ENCODE measurements around the gene ZFP36L1. TPM values are rescaled to one million over a fixed set of nuclear protein-coding genes. Genes with fewer than 3 reads are reported as not detected.
A peak's percentile ranks its signal among the peaks of the same experiment; 100 is the strongest.

Gene ZFP36L1
- total and polyA plus RNA-seq, 9 of the 15 experiments (the other 6 are each of a cell fraction or from before 2014, with no cell fraction given) = 1.3 to 26.6 (median 3.7) TPM

DNA sequence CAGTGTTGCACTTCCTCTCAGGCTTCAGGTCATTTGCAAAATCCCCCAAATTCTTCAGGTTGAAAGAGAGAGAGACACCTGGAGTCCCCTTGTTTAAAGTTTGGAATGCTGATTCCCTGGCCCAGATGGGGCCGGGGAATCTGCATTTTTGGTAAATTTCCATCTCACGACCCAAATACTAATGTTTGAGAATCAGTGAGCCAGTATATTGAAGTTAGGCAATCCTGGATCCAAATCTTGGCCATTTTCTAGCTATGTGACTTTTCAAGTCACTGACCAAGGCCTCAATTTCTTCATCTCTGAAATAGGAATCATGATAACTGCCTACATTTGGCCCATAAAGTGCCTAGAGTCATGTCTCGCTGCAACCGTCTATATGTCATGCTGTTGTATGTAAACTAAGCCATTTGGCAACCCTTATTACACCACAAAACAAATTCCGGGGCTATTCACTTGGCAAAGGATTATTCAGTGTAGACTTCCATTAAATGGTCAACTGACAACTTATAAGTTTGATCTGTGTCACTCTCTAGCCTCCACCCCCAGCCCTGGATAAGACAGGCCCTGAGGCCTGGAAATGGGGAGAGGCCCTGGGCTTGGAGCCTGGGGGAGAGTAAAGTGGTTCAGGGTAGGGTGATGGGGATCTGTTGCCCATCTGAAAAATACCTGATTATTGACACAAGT is 3.7 kb upstream of the ZFP36L1 start:
- Histone ChIP-seq H3K79me2 (ENCODE audit: control insufficient read depth, insufficient read depth, low read length) (peaks cover 37% of the 10 kb centered on the region), H3K4me3 (peak overlapping the region; percentile 65; the same call in 1 of the 2 replicates), H3K27me3 (ENCODE audit: control insufficient read depth in 2 of 2, insufficient read depth in 2 of 2, low read length in 2 of 2) (no peaks in the 10 kb centered on the region), H3K36me3 (ENCODE audit: control insufficient read depth, insufficient read depth, low read length) (no peaks in the 10 kb centered on the region), H3K9ac (ENCODE audit: insufficient read depth in 1 of 2, low read depth in 2 of 2, low read length in 2 of 2) (peak overlapping the region; percentile 94 to 99; a peak in 3 of 4 replicates), H4K20me1 (replicated peaks; ENCODE audit: control insufficient read depth, insufficient read depth, low read length) (0 out of 2 replicates have a peak, but pooled peaks cover 3% of the 10 kb centered on the region), H3K27ac (ENCODE audit: extremely low read depth, low read depth, low read length) (peak overlapping the region; percentile 100), H3K9me1 (ENCODE audit: control insufficient read depth, insufficient read depth, low read length) (no peaks in the 10 kb centered on the region), H3K4me1 (replicated peaks in 1 of 2; ENCODE audit: control insufficient read depth in 2 of 2, insufficient read depth in 2 of 2, low read length in 2 of 2) (peaks cover 21 to 32% of the 10 kb centered on the region in 2 experiments; a peak in 4 of 5 replicates), H3K4me2 (ENCODE audit: insufficient read depth, low read length) (peak overlapping the region; percentile 85), H2AFZ (ENCODE audit: low read depth, low read length) (peak overlapping the region; percentile 88), H3K9me3 (replicated peaks; ENCODE audit: control insufficient read depth, insufficient read depth, low read depth, low read length) (no peaks in the 10 kb centered on the region; the same call in none of the 2 replicates)
- ATAC-seq (peak; percentile 3), DNase-seq (ENCODE audit: extremely low read depth in 1 of 4, low spot score in 3 of 4) (peak in 2 of 4 experiments; percentile 21 to 38), FAIRE-seq (no peak)
- in situ Hi-C loops (cut with MboI) (no loop called here), intact Hi-C loops (cut with micrococcal nuclease) (loop anchor here (2.0 kb wide), 1 partner anchor 18 kb away; no protein-coding TSS in a partner anchor)
- POLR2A ChIA-PET = interaction anchor here (0.5 to 1.5 kb wide), 7 partner anchors 13 to 1014 kb away, joined by 3 to 7 read pairs (median 4); no protein-coding TSS in a partner anchor
- CTCF ChIA-PET (ENCODE audit: low intra/inter-chr PET ratio) = no interaction called here
- 16% methylated on average over 5 of the region's 5 CpGs for WGBS (ENCODE audit: insufficient coverage, low coverage, missing lambda C conversion rate)
- BruUV-seq (replicated peaks) = TSS peak; percentile 18
- TF ChIP-seq ARNT (IDR thresholded peaks at IDR 0.05) = peak in 1 of 2 experiments; percentile 46; a peak in 1 of 4 replicates
- no peak; the same call in 1 of the 2 replicates for TF ChIP-seq SMAD4 (CRISPR knock-in tag; conservative IDR thresholded peaks at IDR 0.05)
- TF ChIP-seq ZNF785 (CRISPR knock-in tag; IDR thresholded peaks at IDR 0.05) = no peak
- no peak for TF ChIP-seq FOXK2 (conservative IDR thresholded peaks at IDR 0.05 in 1 of 2, IDR thresholded peaks at IDR 0.05 in 1 of 2; ENCODE audit: low read depth in 2 of 2)
- 0 out of 2 replicates have a peak, but pooled peaks have one; percentile 44 for TF ChIP-seq BACH1 (tag; IDR thresholded peaks at IDR 0.05)
- TF ChIP-seq ELF2 (CRISPR knock-in tag; IDR thresholded peaks at IDR 0.05) = no peak
- no peak for TF ChIP-seq TCF3 (CRISPR knock-in tag; IDR thresholded peaks at IDR 0.05)
- no peak for TF ChIP-seq NUFIP1 (IDR thresholded peaks at IDR 0.05; ENCODE audit: partially characterized antibody)
- TF ChIP-seq FOXP1 (CRISPR knock-in tag; IDR thresholded peaks at IDR 0.05) = no peak
- TF ChIP-seq, protein P1, sequence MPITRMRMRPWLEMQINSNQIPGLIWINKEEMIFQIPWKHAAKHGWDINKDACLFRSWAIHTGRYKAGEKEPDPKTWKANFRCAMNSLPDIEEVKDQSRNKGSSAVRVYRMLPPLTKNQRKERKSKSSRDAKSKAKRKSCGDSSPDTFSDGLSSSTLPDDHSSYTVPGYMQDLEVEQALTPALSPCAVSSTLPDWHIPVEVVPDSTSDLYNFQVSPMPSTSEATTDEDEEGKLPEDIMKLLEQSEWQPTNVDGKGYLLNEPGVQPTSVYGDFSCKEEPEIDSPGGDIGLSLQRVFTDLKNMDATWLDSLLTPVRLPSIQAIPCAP (CRISPR knock-in tag; IDR thresholded peaks at IDR 0.05; ENCODE audit: borderline replicate concordance) = no peak
- TF ChIP-seq HDGF (IDR thresholded peaks at IDR 0.05) = no peak
- no peak for TF ChIP-seq U2AF2 (optimal IDR thresholded peaks at IDR 0.05; ENCODE audit: low read depth, low read length)
- TF ChIP-seq ZNF740 (CRISPR knock-in tag; IDR thresholded peaks at IDR 0.05) = no peak
- peak in 1 of 2 experiments; percentile 20; a peak in 1 of 4 replicates for TF ChIP-seq ZNF740 (tag; IDR thresholded peaks at IDR 0.05)
- TF ChIP-seq GTF2F1 (IDR thresholded peaks at IDR 0.05; ENCODE audit: low read depth, low read length) = no peak
- TF ChIP-seq ZMIZ1 (IDR thresholded peaks at IDR 0.05; ENCODE audit: low read depth in 2 of 2, low read length in 2 of 2) = no peak
- TF ChIP-seq TRIM24 (IDR thresholded peaks at IDR 0.05) = no peak
